Loucy (cell line): ENCODE results near the gene ZNF140.

Experiments used
- H2AFZ ChIP-seq: fragments of 200-600 bp; sonication (generic); 2 replicates; pipeline ENCODE4 v1.6.0; 2016; ENCODE audit warnings: antibody characterized with exemption, mild to moderate bottlenecking, low read length, moderate library complexity
- H3F3A ChIP-seq: fragments of 200-600 bp; 2 replicates; pipeline ENCODE4 v1.6.0; 2016; ENCODE audit warnings: antibody characterized with exemption, low read depth, mild to moderate bottlenecking
- H3K27me3 ChIP-seq: fragments of 200-600 bp; sonication (generic); 2 replicates; pipeline ENCODE4 v1.6.1; 2014; ENCODE audit warnings: low read length, mild to moderate bottlenecking; ENCODE audit not compliant: insufficient read depth, poor library complexity, severe bottlenecking
- H3K36me3 ChIP-seq: fragments of 200-600 bp; sonication (generic); 2 replicates; pipeline ENCODE4 v1.6.1; 2016; ENCODE audit warnings: low read length; ENCODE audit not compliant: insufficient read depth
- H3K4me1 ChIP-seq: fragments of 200-600 bp; sonication (generic); 2 replicates; pipeline ENCODE4 v1.5.1; 2014; ENCODE audit warnings: low read length, mild to moderate bottlenecking; ENCODE audit not compliant: insufficient read depth, poor library complexity, severe bottlenecking
- H3K4me2 ChIP-seq: fragments of 200-600 bp; sonication (generic); 2 replicates; pipeline ENCODE4 v1.6.0; 2014; ENCODE audit warnings: antibody characterized with exemption, low read length, low read depth, mild to moderate bottlenecking; ENCODE audit not compliant: poor library complexity, severe bottlenecking
- H3K4me3 ChIP-seq: fragments of 200-600 bp; sonication (generic); 2 replicates; pipeline ENCODE4 v1.5.1; 2014; ENCODE audit warnings: low read length, mild to moderate bottlenecking, mixed read lengths; ENCODE audit not compliant: poor library complexity, severe bottlenecking
- H3K79me2 ChIP-seq: fragments of 200-600 bp; sonication (generic); 2 replicates; pipeline ENCODE4 v1.6.1; 2014; ENCODE audit warnings: low read length; ENCODE audit not compliant: insufficient read depth
- H3K9ac ChIP-seq: fragments of 200-600 bp; sonication (generic); 2 replicates; pipeline ENCODE4 v1.6.0; 2014; ENCODE audit warnings: mild to moderate bottlenecking, low read depth, low read length, moderate library complexity; ENCODE audit not compliant: poor library complexity, severe bottlenecking
- H3K9me2 ChIP-seq: fragments of 200-600 bp; sonication (generic); replicated peaks from 2 replicates; pipeline ENCODE4 v1.6.1; 2016; ENCODE audit warnings: low read depth, low read length, mixed read lengths
- H3K9me3 ChIP-seq: fragments of 200-600 bp; sonication (generic); 2 replicates; pipeline ENCODE4 v1.6.1; 2014; ENCODE audit warnings: mild to moderate bottlenecking, antibody characterized with exemption, low read length, low read depth; ENCODE audit not compliant: insufficient read depth
- H4K20me1 ChIP-seq: fragments of 200-600 bp; sonication (generic); 2 replicates; pipeline ENCODE4 v1.6.0; 2014; ENCODE audit warnings: antibody characterized with exemption, low read length, mild to moderate bottlenecking; ENCODE audit not compliant: insufficient read depth, poor library complexity, severe bottlenecking
- CTCF ChIP-seq: fragments of 200-600 bp; sonication (generic); conservative IDR thresholded peaks from 2 replicates; pipeline ENCODE4 v1.5.1; 2014; ENCODE audit warnings: mild to moderate bottlenecking, antibody characterized with exemption, low read length
- EZH2phosphoT487 ChIP-seq: fragments of 200-600 bp; IDR thresholded peaks from 2 replicates; pipeline ENCODE4 v1.6.1; 2018; ENCODE audit warnings: antibody characterized with exemption, mild to moderate bottlenecking, moderate library complexity, borderline replicate concordance

The ZNF140 gene

GRCh38 chr12:133105620-133106019 lies 24.9 kb downstream of the ZNF140 start:
- Histone ChIP-seq H3K79me2 (no peaks in the 10 kb centered on the region), H4K20me1 (no peaks in the 10 kb centered on the region), H3K9ac (no peak overlapping the region), H3K4me1 (no peaks in the 10 kb centered on the region), H3K36me3 (peaks cover 35% of the 10 kb centered on the region), H2AFZ (no peak overlapping the region), H3K4me2 (no peak overlapping the region), H3K9me3 (peaks cover 88% of the 10 kb centered on the region), H3K27me3 (peaks cover 7% of the 10 kb centered on the region), H3K9me2 (no peaks in the 10 kb centered on the region), H3F3A (no peaks in the 10 kb centered on the region), H3K4me3 (no peak overlapping the region)
- no peak for TF ChIP-seq CTCF
- TF ChIP-seq EZH2phosphoT487, result no peak

- Histone ChIP-seq H3K27me3 (peaks cover 7% of the 10 kb centered on the region), H3K4me3 (no peak overlapping the region), H2AFZ (no peak overlapping the region), H3F3A (no peaks in the 10 kb centered on the region), H3K9me2 (no peaks in the 10 kb centered on the region), H3K4me2 (no peak overlapping the region), H3K4me1 (no peaks in the 10 kb centered on the region), H3K36me3 (peaks cover 31% of the 10 kb centered on the region), H3K9me3 (peaks cover 86% of the 10 kb centered on the region), H3K79me2 (no peaks in the 10 kb centered on the region), H3K9ac (no peak overlapping the region), H4K20me1 (no peaks in the 10 kb centered on the region)
- TF ChIP-seq EZH2phosphoT487 (no peak), CTCF (no peak)
These were observed 25.5 kb downstream of the ZNF140 start for GRCh38 chr12:133106253-133106652.

- Histone ChIP-seq H3F3A (no peaks in the 10 kb centered on the region), H2AFZ (no peak overlapping the region), H3K9me3 (peaks cover 79% of the 10 kb centered on the region), H3K4me3 (no peak overlapping the region), H3K27me3 (peaks cover 7% of the 10 kb centered on the region), H3K4me1 (no peaks in the 10 kb centered on the region), H3K4me2 (no peak overlapping the region), H3K36me3 (peaks cover 25% of the 10 kb centered on the region), H3K9me2 (no peaks in the 10 kb centered on the region), H4K20me1 (no peaks in the 10 kb centered on the region), H3K79me2 (no peaks in the 10 kb centered on the region), H3K9ac (no peak overlapping the region)
- no peak for TF ChIP-seq CTCF
- no peak for TF ChIP-seq EZH2phosphoT487
These were observed 26.4 kb downstream of the ZNF140 start for GRCh38 chr12:133107121-133107520.
